DMS 273 (cell line): ENCODE results near the gene SUFU.
"Not testable (repeated sequence)": the region's sequence is repeated elsewhere in the genome, so short reads cannot be mapped to it uniquely, and the experiment has no call there.

Experiments
- DNase-seq: peaks from one replicate; lab custom pipeline; 2025; ENCODE audit not compliant: unreplicated experiment; lab: John Stamatoyannopoulos, UW

The SUFU gene

GRCh38 chr10:102648889-102649796, 145.4 kb downstream of the SUFU start:
- no peak for DNase-seq

- DNase-seq, result no peak
Measured at GRCh38 chr10:102649797-102650654, 146.3 kb downstream of the SUFU start.

- no peak for DNase-seq
Measured at GRCh38 chr10:102650655-102651454, 147.1 kb downstream of the SUFU start.

- DNase-seq, result no peak
Measured at GRCh38 chr10:102651455-102652169, 147.8 kb downstream of the SUFU start.

GRCh38 chr10:102652170-102652916, 148.6 kb downstream of the SUFU start:
- DNase-seq, result no peak

- DNase-seq, result no peak
Measured at GRCh38 chr10:102653060-102653459, 149.3 kb downstream of the SUFU start.

DNA sequence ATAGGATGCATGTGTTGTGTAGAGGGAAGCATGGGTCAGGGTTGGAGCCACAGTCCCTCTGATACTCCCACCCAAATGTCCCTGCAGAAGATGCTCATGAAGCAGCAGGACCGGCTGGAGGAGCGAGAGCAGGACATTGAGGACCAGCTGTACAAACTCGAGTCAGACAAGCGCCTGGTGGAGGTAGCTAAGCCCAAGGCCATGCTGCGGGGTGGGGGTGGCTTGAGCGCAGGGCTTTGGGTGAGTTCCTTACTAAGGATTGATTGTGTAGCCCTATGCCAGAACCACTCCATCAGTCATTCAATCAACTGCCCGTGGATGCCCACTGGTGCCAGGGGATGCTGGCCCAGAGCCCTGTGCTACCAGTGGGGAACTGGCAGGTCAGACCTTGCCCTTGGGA, 150.8 kb downstream of the SUFU start:
- DNase-seq, result no peak

- DNase-seq, result no peak
Measured at GRCh38 chr10:102654969-102655368, 151.2 kb downstream of the SUFU start.

DNA sequence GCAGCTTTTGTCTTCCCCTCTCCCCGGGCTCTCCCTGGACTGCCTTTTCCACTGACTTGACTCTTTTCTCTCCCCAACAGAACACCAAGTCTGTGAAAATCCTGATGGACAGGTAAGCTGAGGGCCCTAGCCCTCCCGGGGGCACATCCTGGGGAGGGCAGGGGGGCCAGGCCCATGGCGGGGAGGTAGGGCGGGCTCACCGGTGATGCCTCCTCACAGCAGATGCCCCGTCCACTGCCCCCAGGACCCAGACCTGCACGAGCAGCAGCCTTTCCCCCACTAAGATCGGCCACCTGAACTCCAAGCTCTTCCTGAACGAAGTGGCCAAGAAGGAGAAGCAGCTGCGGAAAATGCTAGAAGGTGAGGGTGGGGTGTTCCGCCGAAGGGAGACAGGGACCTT, 152.3 kb downstream of the SUFU start:
- DNase-seq, result no peak

DNA sequence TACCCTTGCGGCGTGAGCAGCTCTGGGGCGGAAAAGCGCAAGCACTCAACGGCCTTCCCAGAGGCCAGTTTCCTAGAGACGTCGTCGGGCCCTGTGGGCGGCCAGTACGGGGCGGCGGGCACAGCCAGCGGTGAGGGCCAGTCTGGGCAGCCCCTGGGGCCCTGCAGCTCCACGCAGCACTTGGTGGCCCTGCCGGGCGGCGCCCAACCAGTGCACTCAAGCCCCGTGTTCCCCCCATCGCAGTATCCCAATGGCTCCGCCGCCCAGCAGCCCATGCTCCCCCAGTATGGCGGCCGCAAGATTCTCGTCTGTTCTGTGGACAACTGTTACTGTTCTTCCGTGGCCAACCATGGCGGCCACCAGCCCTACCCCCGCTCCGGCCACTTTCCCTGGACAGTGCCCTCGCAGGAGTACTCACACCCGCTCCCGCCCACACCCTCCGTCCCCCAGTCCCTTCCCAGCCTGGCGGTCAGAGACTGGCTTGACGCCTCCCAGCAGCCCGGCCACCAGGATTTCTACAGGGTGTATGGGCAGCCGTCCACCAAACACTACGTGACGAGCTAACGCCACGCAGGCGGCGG, 153.1 kb downstream of the SUFU start:
- DNase-seq, result no peak

GRCh38 chr10:102657451-102657850, 153.7 kb downstream of the SUFU start:
- DNase-seq, result no peak

DNA sequence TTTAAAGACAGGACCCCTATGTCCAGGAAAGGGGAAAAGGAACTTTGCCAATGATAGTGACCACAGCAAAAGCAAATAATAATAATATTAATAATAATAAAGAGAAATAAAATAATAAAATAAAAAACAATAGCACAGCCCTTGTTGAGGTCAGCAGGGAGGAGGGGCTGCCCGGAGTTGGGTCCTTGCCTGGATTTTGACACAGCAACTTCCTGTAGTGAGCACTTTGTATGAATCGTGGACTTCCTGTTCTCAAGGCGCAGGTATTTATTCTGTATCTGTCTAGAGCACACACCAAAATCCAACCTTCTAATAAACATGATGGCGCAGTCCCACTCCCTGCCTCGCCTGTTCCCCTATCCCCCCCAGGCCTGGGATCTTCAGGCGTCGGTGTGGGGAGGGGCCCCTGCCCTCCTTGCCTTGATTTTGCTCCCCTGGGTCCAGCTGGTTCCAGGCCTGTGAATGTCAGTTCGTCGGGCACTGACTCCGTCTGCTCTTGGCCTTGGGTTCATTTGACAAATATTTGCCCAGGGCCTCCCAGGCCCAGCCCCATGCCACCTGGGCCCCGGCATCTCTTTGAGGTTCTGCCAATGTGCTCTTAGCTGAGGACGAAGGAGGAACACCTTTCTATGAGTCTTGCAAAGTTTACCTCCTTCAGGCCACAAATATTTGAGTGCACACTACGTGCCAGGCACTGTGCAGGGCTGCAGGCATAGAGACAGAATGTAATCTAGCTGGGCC, 154.4 kb downstream of the SUFU start:
- DNase-seq, result no peak

- DNase-seq, result no peak
Measured at GRCh38 chr10:102658802-102659201, 155.0 kb downstream of the SUFU start.

DNA sequence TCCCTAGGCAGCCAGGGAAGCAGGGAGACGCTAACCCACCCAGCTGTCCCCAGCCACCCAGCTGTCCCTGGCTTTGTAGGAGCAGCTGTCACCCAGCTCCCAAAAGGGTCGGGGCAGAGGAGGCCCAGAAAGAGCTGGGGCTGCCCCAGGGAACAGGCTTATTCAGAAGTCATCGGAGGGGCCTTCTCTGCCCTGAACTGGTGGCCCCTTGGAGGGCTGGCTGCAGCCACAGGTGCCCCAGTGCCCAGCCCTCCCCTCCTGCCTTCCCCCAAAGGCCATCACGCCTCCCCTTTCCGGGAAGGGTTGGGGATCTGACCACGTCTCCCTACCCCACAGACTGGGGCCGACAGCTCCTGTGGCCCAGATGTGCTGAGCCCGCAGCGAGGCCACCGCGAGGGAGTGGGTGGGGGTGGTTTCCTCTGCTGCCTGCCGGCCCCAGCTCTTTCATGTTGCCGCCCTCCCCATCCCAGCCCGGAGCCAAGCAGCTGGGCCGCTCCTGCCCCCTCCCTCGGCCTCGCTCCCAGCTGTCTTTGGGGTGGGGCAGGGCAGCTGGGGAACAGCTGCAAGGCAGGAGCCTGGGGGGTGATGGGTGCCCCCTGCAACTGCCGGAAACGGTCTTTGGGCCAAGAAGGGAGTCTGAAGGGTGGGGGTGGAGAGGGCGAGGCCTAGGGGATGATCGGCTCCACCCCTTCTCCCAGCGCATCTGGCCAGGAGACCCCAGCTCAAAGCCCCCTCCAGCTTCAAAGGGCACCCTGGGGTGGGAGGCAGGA, 157.3 kb downstream of the SUFU start:
- peak; percentile 82 for DNase-seq

- no peak for DNase-seq
Measured at GRCh38 chr10:102661658-102662028, 157.9 kb downstream of the SUFU start.

GRCh38 chr10:102665904-102666509, 162.2 kb downstream of the SUFU start:
- peak; percentile 22 for DNase-seq

- DNase-seq, result not testable (repeated sequence)
Measured at GRCh38 chr10:102667411-102667810, 163.6 kb downstream of the SUFU start.
